GM06990 (cell line): Measurements from ENCODE around the gene KCNH5.

Experiments used
- DNase-seq: peaks from one replicate; pipeline ENCODE4 v3.0.0-alpha.2; 2011; ENCODE audit not compliant: insufficient read length; ENCODE audit errors: extremely low read depth
- H3K27me3 ChIP-seq: replicated peaks from 2 replicates; pipeline ENCODE4 v1.6.0; 2011; ENCODE audit warnings: low read length; ENCODE audit not compliant: control insufficient read depth, insufficient read depth
- H3K36me3 ChIP-seq: 2 replicates; pipeline ENCODE4 v1.5.1; 2011; ENCODE audit warnings: low read length; ENCODE audit not compliant: control insufficient read depth, insufficient read depth
- H3K4me3 ChIP-seq: replicated peaks from 2 replicates; pipeline ENCODE4 v1.5.1; 2011; ENCODE audit warnings: low read depth, mild to moderate bottlenecking, control low read depth, low read length
- CTCF ChIP-seq: IDR thresholded peaks from 2 replicates; pipeline ENCODE4 v1.5.1; 2011; ENCODE audit warnings: low read length, control low read depth, mild to moderate bottlenecking, inconsistent platforms; ENCODE audit not compliant: insufficient read depth, poor library complexity, severe bottlenecking

The KCNH5 gene

GRCh38 chr14:62934439-62934838 is 110.8 kb downstream of the KCNH5 start:
- no peak for DNase-seq
- no peak for TF ChIP-seq CTCF
- Histone ChIP-seq H3K27me3 (no peaks in the 10 kb centered on the region), H3K4me3 (no peak overlapping the region), H3K36me3 (no peaks in the 10 kb centered on the region)

- H3K4me3 ChIP-seq = no peak overlapping the region
- no peak for TF ChIP-seq CTCF
- no peaks in the 10 kb centered on the region for H3K27me3 ChIP-seq
- no peaks in the 10 kb centered on the region for H3K36me3 ChIP-seq
- DNase-seq = no peak
These were observed 123.8 kb downstream of the KCNH5 start for GRCh38 chr14:62921466-62921865.

GRCh38 chr14:62916551-62916950 is 128.7 kb downstream of the KCNH5 start:
- no peaks in the 10 kb centered on the region for H3K36me3 ChIP-seq
- H3K4me3 ChIP-seq = no peak overlapping the region
- no peak for DNase-seq
- no peaks in the 10 kb centered on the region for H3K27me3 ChIP-seq
- TF ChIP-seq CTCF = no peak

- no peak for DNase-seq
- Histone ChIP-seq H3K4me3 (no peak overlapping the region), H3K36me3 (no peaks in the 10 kb centered on the region), H3K27me3 (no peaks in the 10 kb centered on the region)
- no peak for TF ChIP-seq CTCF
These were observed 130.4 kb downstream of the KCNH5 start for GRCh38 chr14:62914873-62915272.

- DNase-seq = no peak
- Histone ChIP-seq H3K4me3 (no peak overlapping the region), H3K36me3 (no peaks in the 10 kb centered on the region), H3K27me3 (no peaks in the 10 kb centered on the region)
- TF ChIP-seq CTCF = no peak
These were observed 131.2 kb downstream of the KCNH5 start for GRCh38 chr14:62914025-62914424.

- Histone ChIP-seq H3K4me3 (no peak overlapping the region), H3K27me3 (no peaks in the 10 kb centered on the region), H3K36me3 (no peaks in the 10 kb centered on the region)
- DNase-seq = no peak
- TF ChIP-seq CTCF = no peak
These were observed 136.8 kb downstream of the KCNH5 start for GRCh38 chr14:62908506-62908905.
